HG03378 (cell line): ENCODE data around the gene SMYD3.

Experiments
- ATAC-seq: cut with Tn5 transposase; IDR thresholded peaks from one replicate; pipeline ENCODE4 v1.9.1; 2021; ENCODE audit warnings: mild to moderate bottlenecking, moderate library complexity; ENCODE audit not compliant: unreplicated experiment

SMYD3 gene

GRCh38 chr1:246000638-246001015 is 506.5 kb downstream of the SMYD3 start:
- ATAC-seq = no peak

GRCh38 chr1:245999697-246000637 is 507.1 kb downstream of the SMYD3 start:
- ATAC-seq = peak; percentile 83

GRCh38 chr1:245997471-245998258 is 509.4 kb downstream of the SMYD3 start:
- ATAC-seq = no peak

- no peak for ATAC-seq
Measured at GRCh38 chr1:245996811-245997210, 510.3 kb downstream of the SMYD3 start.

- ATAC-seq = no peak
Measured at GRCh38 chr1:245995474-245995873, 511.6 kb downstream of the SMYD3 start.

- ATAC-seq = no peak
Measured at GRCh38 chr1:245991266-245991665, 515.8 kb downstream of the SMYD3 start.

- peak; percentile 85 for ATAC-seq
Measured at GRCh38 chr1:245990315-245991022, 516.6 kb downstream of the SMYD3 start.

GRCh38 chr1:245988393-245989078 is 518.5 kb downstream of the SMYD3 start:
- no peak for ATAC-seq

- ATAC-seq = no peak
Measured at GRCh38 chr1:245987997-245988392, 519.1 kb downstream of the SMYD3 start.

GRCh38 chr1:245987577-245987976 is 519.5 kb downstream of the SMYD3 start:
- ATAC-seq = no peak

GRCh38 chr1:245987219-245987545 is 519.9 kb downstream of the SMYD3 start:
- ATAC-seq = no peak

- ATAC-seq = no peak
Measured at GRCh38 chr1:245986404-245987218, 520.5 kb downstream of the SMYD3 start.

- ATAC-seq = no peak
Measured at GRCh38 chr1:245984390-245985155, 522.5 kb downstream of the SMYD3 start.

GRCh38 chr1:245983294-245983967 is 523.6 kb downstream of the SMYD3 start:
- ATAC-seq = no peak

GRCh38 chr1:245979589-245979988 is 527.5 kb downstream of the SMYD3 start:
- ATAC-seq = no peak

- no peak for ATAC-seq
Measured at GRCh38 chr1:245978915-245979314, 528.2 kb downstream of the SMYD3 start.

GRCh38 chr1:245972476-245972875 is 534.6 kb downstream of the SMYD3 start:
- no peak for ATAC-seq

- no peak for ATAC-seq
Measured at GRCh38 chr1:245971711-245972085, 535.4 kb downstream of the SMYD3 start.
